Stimulated activated effector memory CD8-positive, alpha-beta T cell treated with anti-CD3 and anti-CD28 coated beads, Interleukin-12 subunit alpha, Interleukin-12 subunit beta, amount 100 ng/mL, for 72 hours (primary cell): ENCODE data around the gene TTLL10.

Experiments used
- ATAC-seq: fragments of 150-1000 bp; cut with Tn5 transposase; 2 replicates; pipeline ENCODE4 v1.10.0; 2021
- DNase-seq, 2 donors: peaks; one replicate each; pipeline ENCODE4 v3.0.0; 2021 to 2022; ENCODE audit warnings: low spot score in 2 of 2
- H3K27ac Mint-ChIP-seq: one replicate; pipeline ENCODE4 v1.8.0; 2022; ENCODE audit warnings: mild to moderate bottlenecking, mixed read lengths
- H3K36me3 Mint-ChIP-seq: one replicate; pipeline ENCODE4 v1.8.0; 2022; ENCODE audit warnings: mild to moderate bottlenecking, mixed read lengths
- H3K4me1 Mint-ChIP-seq: one replicate; pipeline ENCODE4 v1.8.0; 2022; ENCODE audit warnings: mixed read lengths
- H3K4me3 Mint-ChIP-seq: one replicate; pipeline ENCODE4 v1.8.0; 2022; ENCODE audit warnings: mild to moderate bottlenecking, mixed read lengths
- H3K9me3 Mint-ChIP-seq: one replicate; pipeline ENCODE4 v1.8.0; 2022; ENCODE audit warnings: mixed read lengths

Gene TTLL10

DNA sequence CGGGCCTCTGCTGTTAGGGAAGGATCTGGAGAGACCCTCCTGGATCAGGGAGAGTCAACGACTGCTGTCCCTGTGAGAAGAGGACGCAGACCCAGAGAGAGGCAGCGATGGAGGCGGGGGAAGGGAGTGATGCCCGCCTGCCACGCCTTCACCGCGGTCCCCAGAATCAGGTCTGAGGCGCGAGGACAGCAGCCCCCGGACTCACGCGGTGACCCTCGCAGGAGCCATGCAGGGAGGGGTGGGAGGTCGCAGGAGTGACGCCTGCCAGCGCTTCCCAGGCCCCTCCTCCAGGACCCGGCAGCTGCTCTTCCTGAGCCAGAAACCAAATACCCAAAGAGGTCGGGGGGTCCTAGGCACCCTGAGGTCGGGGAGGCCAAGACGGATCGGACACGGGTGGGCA is 46.5 kb downstream of the TTLL10 start:
- ATAC-seq = no peak
- Mint-ChIP-seq H3K9me3 (no peaks in the 10 kb centered on the region), H3K27ac (peak overlapping the region; percentile 93), H3K4me3 (peak overlapping the region; percentile 93), H3K36me3 (peaks cover 95% of the 10 kb centered on the region), H3K4me1 (peaks cover 48% of the 10 kb centered on the region)
- DNase-seq = no peak

DNA sequence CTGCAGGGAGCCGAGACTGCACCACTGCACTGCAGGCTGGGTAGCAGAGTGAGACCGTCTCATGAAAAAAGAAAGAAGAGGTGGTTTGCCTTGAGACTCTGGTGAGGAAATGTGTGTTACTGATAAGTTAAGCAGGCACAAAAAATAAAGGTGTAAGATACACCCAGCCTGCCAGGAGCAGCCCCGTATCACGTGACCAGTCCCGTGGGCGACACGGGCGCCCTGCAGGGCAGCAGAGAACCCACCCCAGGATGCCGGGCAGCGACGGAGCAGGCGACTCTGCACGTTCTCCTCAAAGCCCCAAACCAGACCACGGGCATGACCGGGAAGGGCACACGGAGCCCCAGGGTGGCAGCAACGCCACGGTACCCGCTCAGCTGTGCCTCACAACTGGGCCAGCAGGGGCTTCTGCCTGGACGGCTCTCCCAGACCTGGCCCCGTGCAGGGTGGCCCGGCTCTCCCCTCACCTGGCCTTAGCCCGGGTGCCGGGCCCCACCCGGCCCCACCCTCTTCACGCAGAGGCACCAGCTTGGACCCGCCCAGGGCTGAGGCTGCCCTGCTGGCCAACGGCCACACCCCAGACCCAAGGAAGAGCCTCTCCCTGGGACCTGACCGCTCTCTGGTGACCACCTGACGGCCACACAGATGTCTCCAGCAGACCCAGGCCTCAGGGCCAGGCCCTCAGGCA is 48.4 kb downstream of the TTLL10 start:
- Mint-ChIP-seq H3K9me3 (no peaks in the 10 kb centered on the region), H3K4me3 (no peak overlapping the region), H3K27ac (peak overlapping the region; percentile 81), H3K4me1 (peaks cover 38% of the 10 kb centered on the region), H3K36me3 (peaks cover 94% of the 10 kb centered on the region)
- ATAC-seq = no peak
- DNase-seq = no peak

DNA sequence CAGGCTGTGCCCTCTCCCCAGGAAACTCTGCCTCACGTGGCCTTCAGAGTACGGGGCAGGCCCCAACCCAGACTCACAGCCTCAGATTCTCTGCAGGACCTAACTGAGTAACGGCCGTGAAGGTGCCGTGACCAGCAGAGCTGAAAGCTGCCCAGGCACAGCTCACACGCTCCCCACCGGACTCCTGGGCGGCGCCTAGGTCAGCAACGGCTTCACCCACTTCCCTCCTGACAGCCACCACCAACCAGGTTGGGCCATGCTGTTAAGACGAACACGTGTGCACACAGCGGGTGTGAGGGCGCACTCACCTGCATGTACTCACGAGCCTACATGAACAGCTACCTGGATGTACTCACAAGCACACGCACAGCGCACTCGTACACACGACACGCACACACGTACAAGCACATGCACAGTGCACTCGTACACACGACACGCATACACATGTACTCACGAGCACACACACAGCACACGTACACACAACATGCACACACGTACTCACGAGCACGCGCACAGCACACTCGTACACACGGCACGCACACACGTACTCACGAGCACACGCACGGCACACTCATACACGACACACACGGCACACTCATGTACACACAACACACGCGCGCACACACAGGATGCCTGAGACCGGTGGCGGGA is 49.0 kb downstream of the TTLL10 start:
- peak overlapping the region; percentile 81 for H3K27ac Mint-ChIP-seq
- no peak for ATAC-seq

DNA sequence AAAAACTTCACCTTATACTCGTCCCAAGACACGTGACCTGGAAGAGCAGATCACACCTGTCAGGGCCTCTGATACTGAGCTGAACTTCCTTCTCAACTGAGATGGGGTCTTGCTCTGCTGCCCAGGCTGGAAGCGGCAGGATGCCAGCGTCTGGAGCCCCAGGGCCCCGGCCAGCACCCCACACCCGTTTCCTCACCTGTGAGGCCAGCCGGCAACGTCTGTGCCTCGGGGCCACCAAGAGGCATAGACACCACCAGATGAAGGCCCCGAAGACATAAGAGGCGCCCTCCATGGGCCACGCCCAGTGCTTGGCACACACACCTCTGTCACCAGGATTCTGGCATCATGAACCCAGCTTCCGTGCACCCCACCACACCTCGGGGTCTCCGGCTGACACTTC is 49.6 kb downstream of the TTLL10 start:
- Mint-ChIP-seq H3K4me3 (no peak overlapping the region), H3K9me3 (no peaks in the 10 kb centered on the region), H3K36me3 (peaks cover 92% of the 10 kb centered on the region), H3K4me1 (peaks cover 38% of the 10 kb centered on the region), H3K27ac (peak overlapping the region; percentile 81)
- no peak for DNase-seq
- ATAC-seq = no peak

More for the DNA sequence above, 49.0 kb downstream of the TTLL10 start:
- Mint-ChIP-seq H3K4me3 (no peak overlapping the region), H3K36me3 (peaks cover 93% of the 10 kb centered on the region), H3K4me1 (peaks cover 38% of the 10 kb centered on the region), H3K9me3 (no peaks in the 10 kb centered on the region)
- DNase-seq = no peak

DNA sequence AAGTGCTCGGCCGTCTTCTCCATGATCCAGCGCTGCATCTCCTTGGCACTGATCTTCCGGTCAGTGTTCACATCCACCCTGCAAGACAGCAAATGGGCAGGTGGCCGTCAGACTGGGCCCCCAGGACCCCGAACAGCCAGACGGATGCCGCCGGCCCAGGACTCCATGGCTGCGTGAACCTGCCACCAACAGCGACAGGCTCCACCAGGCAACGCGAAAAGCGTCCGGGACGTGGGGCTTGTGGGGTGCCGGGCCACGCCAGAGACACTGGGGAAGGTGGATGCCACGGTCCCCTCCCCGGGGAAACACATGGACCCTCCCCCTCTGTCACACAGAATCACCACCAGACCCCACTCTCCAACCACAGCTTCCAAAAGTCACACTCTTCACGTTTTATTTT is 50.2 kb downstream of the TTLL10 start:
- H3K4me3 Mint-ChIP-seq = no peak overlapping the region
- ATAC-seq (no peak), DNase-seq (no peak)
- peaks cover 38% of the 10 kb centered on the region for H3K4me1 Mint-ChIP-seq
- H3K9me3 Mint-ChIP-seq = no peaks in the 10 kb centered on the region
- peaks cover 92% of the 10 kb centered on the region for H3K36me3 Mint-ChIP-seq
- peak overlapping the region; percentile 81 for H3K27ac Mint-ChIP-seq

DNA sequence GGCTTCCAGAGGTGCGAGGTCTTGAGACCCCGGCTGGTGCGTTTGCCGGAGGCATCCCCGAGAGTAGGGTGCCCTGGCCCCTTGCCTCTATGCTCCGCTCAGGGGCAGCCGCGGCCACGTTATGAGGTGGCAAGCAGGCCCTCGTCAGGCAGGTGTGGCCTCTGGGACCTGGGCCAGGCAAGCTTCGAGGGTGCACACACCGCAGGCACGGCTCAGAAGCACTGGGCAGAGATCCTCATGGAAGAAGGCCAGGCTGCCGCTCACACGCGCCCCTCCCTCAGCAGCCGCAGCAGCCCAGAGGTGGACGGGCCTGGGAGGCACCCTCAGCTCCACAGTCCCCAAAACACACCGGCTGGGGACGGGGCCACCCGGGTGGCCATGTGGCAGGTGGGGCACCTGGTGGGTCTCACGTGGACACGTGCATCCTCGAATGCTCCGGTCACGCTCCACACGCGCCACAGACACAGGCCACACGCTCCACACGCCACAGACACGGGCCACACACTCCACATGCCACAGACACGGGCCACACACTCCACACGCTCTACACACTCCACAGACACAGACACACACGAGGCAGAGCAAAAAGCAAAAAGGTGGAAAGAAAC is 51.7 kb downstream of the TTLL10 start:
- Mint-ChIP-seq H3K36me3 (peaks cover 92% of the 10 kb centered on the region), H3K4me1 (peaks cover 43% of the 10 kb centered on the region), H3K4me3 (no peak overlapping the region), H3K27ac (no peak overlapping the region), H3K9me3 (no peaks in the 10 kb centered on the region)
- DNase-seq (no peak), ATAC-seq (no peak)

DNA sequence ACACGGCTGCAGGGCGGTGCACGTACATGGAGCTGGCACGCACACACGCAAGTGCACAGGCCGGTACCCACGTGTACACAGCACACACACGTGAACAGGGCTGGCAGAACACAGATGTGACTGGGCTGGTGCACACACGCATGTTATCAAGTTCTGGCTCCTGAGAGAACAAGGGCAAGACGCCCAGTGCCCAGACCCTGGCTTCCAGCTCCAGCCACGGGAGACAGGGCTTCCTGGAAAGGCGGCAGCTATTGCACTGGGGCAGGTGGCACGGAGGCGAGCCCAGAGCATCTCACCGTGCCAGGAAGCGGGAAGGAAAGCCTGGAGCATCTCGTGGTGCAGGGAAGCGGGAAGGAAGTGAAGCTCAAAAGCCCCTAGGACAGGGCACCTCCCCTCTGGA is 52.2 kb downstream of the TTLL10 start:
- H3K27ac Mint-ChIP-seq = no peak overlapping the region
- peaks cover 43% of the 10 kb centered on the region for H3K4me1 Mint-ChIP-seq
- no peaks in the 10 kb centered on the region for H3K9me3 Mint-ChIP-seq
- no peak for DNase-seq
- H3K36me3 Mint-ChIP-seq = peaks cover 92% of the 10 kb centered on the region
- H3K4me3 Mint-ChIP-seq = no peak overlapping the region
- ATAC-seq = no peak

DNA sequence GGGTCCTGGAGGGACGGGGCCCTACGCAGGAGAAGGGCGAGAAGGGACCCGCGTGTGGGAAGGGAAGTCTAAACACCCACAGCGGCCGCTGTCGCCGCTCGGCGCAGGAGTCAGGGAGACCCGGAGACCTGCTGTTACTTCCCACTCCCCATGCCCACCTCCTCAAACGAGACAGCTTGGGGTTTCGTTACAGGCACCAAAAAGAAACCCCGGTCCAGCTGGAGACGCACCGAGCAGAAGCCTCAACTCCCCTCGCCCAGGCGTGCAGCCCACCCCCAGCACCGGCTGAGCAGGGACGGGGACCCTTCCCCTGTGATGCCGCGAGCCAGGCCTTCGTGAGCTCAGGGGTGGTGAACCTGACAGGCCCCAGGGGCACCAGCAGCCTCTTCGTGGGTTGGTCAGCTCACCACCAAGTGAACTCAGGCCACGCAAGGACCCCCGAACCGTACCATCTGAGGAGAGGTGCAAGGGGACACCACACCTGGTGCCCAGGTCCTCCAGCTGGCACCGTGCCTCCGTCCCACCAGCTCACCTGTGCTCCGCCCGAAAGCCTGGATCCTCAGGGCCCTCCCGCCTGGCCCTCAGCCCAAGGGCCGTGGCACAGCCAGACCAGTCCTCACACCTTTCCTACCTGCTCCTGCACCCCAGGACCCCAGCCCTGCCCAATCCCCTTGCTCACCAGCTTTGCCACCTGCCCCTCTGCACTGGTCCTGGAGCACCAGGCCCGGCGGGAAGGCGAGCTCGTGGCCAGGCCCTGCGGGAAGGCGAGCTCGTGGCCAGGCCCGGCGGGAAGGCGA is 53.1 kb downstream of the TTLL10 start:
- DNase-seq = no peak
- Mint-ChIP-seq H3K9me3 (no peaks in the 10 kb centered on the region), H3K4me1 (peaks cover 42% of the 10 kb centered on the region), H3K27ac (no peak overlapping the region), H3K4me3 (no peak overlapping the region), H3K36me3 (peaks cover 91% of the 10 kb centered on the region)
- ATAC-seq = no peak

DNA sequence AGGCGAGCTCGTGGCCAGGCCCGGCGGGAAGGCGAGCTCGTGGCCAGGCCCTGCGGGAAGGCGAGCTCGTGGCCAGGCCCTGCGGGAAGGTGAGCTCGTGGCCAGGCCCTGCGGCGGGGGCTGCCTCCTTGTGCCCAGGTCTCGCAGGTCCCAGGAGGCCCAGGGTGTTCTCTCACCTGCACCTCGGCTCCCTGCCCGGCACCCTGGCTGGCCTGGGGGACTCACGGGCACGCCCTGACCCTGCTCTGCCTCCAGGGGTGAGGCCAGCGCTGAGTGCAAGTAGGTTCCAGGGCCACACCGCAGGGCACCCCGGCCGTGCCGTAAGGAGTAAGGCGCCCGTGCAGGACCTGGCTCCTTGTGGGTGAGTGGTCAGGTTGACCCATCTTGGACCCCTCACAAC is 53.7 kb downstream of the TTLL10 start:
- DNase-seq (no peak), ATAC-seq (no peak)
- Mint-ChIP-seq H3K36me3 (peaks cover 84% of the 10 kb centered on the region), H3K4me1 (peaks cover 42% of the 10 kb centered on the region), H3K4me3 (no peak overlapping the region), H3K27ac (no peak overlapping the region), H3K9me3 (no peaks in the 10 kb centered on the region)

DNA sequence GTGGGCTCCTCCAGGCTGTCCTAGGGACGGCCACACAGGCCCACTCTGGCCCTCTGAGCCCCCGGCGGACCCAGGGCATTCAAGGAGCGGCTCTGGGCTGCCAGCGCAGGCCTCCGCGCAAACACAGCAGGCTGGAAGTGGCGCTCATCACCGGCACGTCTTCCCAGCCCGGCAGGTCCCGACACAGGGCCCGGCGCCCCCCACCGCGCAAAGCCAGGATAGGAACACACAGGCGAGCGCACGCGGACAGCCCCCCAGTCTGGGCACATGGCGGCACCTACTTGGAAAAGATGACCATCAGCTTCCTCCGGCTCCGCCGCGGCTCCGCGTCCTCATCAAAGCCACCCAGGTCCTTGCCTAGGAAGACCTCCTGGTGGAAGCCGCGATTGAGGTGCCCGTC is 54.5 kb downstream of the TTLL10 start:
- DNase-seq (no peak), ATAC-seq (no peak)
- Mint-ChIP-seq H3K27ac (no peak overlapping the region), H3K4me3 (no peak overlapping the region), H3K9me3 (no peaks in the 10 kb centered on the region), H3K4me1 (peaks cover 36% of the 10 kb centered on the region), H3K36me3 (peaks cover 76% of the 10 kb centered on the region)

DNA sequence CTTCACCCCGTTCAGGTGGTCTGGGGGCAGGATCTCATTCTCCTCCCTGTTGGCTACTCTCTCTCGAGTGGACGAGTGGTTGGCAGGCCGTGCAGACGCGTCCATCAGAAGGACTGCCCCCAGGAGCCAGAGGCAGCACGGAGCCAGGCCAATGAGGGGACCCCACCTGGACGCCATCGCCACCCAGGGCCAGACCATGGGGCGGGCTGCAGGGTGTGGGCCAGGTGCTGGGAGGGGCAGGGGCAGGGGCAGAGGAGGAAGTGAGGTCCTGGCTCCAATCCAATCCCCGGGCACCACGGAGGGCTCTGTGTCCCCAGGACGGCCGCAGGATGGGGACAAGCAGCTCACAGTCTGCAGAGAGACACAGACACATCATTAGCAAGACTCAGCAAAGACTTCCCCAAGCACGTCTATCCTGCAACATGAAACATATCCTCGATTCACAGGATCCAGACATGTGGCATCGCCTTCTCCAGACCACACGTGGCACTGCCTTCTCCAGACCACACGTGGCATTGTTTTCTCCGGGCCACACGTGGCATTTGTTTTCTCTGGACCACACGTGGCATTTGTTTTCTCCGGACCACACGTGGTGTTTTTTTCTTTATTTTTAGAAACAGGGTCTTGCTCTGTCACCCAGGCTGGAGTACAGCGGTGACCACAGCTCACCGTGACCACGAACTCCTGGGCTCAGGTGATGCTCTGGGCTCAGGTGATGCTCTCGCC is 55.1 kb downstream of the TTLL10 start:
- peaks cover 39% of the 10 kb centered on the region for H3K4me1 Mint-ChIP-seq
- DNase-seq (no peak), ATAC-seq (no peak)
- H3K36me3 Mint-ChIP-seq = peaks cover 76% of the 10 kb centered on the region
- H3K9me3 Mint-ChIP-seq = no peaks in the 10 kb centered on the region
- H3K27ac Mint-ChIP-seq = no peak overlapping the region
- no peak overlapping the region for H3K4me3 Mint-ChIP-seq

DNA sequence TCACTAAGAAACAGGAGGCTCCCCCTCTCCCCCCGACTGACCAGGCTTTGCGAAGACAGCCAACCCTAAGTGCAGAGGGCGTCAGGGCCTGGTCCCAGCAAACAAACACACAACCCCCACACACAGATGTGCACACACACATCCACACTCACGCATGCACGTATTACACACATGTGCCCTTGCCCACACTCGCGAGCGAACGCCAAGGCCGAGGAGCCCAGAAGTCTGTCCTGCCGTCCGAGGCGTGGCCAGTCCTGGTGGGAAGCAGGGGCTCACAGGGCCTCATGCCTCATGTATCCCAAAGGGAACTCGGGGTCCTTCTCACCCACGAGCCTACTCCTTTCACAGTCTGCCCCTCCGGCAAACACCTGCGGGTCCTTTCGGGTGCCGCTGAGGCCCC is 56.1 kb downstream of the TTLL10 start:
- Mint-ChIP-seq H3K36me3 (peaks cover 77% of the 10 kb centered on the region), H3K4me1 (peaks cover 45% of the 10 kb centered on the region), H3K27ac (peak overlapping the region; percentile 94), H3K9me3 (no peaks in the 10 kb centered on the region), H3K4me3 (peak overlapping the region; percentile 87)
- no peak for DNase-seq
- ATAC-seq = no peak

DNA sequence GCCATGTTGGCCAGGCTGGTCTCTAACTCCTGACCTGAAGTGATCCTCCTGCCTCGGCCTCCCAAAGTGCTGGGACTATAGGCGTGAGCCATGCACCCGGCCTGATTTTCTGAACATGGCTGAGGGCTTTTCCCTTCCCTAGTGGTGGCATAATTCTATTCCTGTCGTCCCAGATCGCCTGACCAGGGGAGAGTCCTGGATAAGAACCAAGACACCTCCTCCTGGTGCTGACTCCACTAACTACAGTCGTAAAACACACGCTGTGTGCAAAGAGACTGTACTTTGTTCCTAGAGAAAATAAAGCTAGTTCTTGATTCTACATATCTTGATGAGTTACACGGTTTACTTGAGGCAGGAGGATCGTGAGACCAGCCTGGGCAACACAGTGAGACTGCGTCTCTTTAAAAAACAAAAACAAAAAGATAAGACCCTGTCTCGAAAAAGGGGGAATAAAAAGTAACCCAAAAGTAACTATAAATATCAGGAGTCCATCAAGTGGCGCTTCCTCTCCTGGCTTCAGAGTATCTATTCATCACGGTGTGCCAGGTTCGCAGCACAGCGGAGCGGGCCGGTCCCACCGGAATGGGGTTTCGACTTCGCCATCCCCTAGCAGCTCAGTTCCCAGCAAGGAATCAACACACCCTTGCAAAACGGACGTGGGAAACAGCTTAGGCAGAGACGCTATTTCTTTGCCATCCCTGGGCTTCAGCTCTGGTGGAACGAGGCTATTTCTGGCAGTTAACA is 57.1 kb downstream of the TTLL10 start:
- no peak for ATAC-seq
- Mint-ChIP-seq H3K4me3 (peak overlapping the region; percentile 87), H3K36me3 (peaks cover 76% of the 10 kb centered on the region), H3K4me1 (peaks cover 37% of the 10 kb centered on the region), H3K27ac (peak overlapping the region; percentile 94), H3K9me3 (no peaks in the 10 kb centered on the region)
- no peak for DNase-seq

DNA sequence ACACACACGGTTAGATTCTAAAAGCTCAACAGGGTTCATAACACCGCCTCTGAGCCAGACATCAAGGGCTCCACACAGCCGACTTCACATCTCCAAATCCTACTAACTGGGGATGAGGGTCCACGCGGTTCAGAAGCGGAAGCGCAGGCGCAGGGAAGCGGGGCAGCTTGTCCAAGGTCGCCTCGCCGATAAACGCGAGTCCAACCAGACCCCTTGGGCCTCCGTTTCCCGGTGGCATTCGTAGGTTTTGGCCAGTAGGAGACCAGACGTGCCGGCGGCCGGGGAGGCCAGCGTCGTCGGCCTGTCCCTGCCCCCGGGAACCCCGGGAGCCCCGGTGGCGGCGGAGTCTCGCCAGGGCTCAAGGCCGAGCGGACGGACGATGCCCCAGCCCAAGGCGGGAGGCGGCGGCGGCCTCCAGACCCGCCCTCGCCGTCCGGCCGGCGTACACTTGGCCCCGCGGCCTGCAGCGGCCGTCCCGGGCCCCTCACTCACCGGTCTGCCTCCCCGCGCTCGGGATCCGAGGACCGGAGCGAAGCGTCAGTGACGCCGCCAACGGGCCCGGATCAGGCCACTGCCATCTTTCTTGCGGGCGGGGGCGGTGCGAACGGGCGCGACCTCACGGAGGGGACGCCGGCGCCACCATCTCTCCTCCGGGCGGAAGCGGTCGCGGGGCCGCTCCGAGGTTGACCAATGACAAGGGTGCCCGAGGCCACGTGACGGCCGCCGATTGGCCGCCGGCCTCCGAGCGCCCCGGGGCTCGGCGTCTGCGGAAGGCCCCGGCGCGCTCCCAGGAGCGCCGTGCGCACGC is 57.9 kb downstream of the TTLL10 start, which contains the start of gene SDF4:
Gene SDF4 (minus strand): TSS at position 602 of the 808 bp plus-strand sequence. CDS start 3,229 bp downstream, outside the sequence.
- Mint-ChIP-seq H3K36me3 (peaks cover 69% of the 10 kb centered on the region), H3K4me3 (peak within 1 kb of the TSS; percentile 87), H3K4me1 (peaks cover 35% of the 10 kb centered on the region), H3K27ac (peak within 1 kb of the TSS; percentile 94), H3K9me3 (no peaks in the 10 kb centered on the region)
- ATAC-seq = peak; percentile 95
- DNase-seq = peak; percentile 92 to 97
